Measurements from ENCODE around the gene ANP32D.
A peak's percentile ranks its signal among the peaks of the same experiment; 100 is the strongest.
"Not testable (repeated sequence)": the region's sequence is repeated elsewhere in the genome, so short reads cannot be mapped to it uniquely, and the experiment has no call there.

ANP32D gene

GRCh38 chr12:48472259-48472658 is at the start of gene ANP32D:
ANP32D (plus strand) TSS chr12:48472559; CDS start chr12:48472665, 106 bp downstream.
- DNase-seq (ENCODE audit: low spot score): no peak

GRCh38 chr12:48423171-48423570 is 49.2 kb upstream of the ANP32D start:
- DNase-seq (ENCODE audit: low spot score): no peak

GRCh38 chr12:48424644-48425043 is 47.7 kb upstream of the ANP32D start:
- no peak for DNase-seq (ENCODE audit: low spot score)

- not testable (repeated sequence) for DNase-seq (ENCODE audit: low spot score)
Observed at GRCh38 chr12:48434016-48434415, 38.3 kb upstream of the ANP32D start.

- DNase-seq (ENCODE audit: low spot score): peak; percentile 66
Observed at GRCh38 chr12:48441069-48441468, 31.3 kb upstream of the ANP32D start.

- DNase-seq (ENCODE audit: low spot score): peak; percentile 59
Observed at GRCh38 chr12:48442179-48442847, 30.0 kb upstream of the ANP32D start.

GRCh38 chr12:48445538-48445937 is 26.8 kb upstream of the ANP32D start:
- no peak for DNase-seq (ENCODE audit: low spot score)

GRCh38 chr12:48446161-48446776 is 26.1 kb upstream of the ANP32D start:
- DNase-seq (ENCODE audit: low spot score): no peak

- DNase-seq (ENCODE audit: low spot score): no peak
Observed at GRCh38 chr12:48447755-48448154, 24.6 kb upstream of the ANP32D start.

- DNase-seq (ENCODE audit: low spot score): no peak
Observed at GRCh38 chr12:48451372-48451771, 21.0 kb upstream of the ANP32D start.

- DNase-seq (ENCODE audit: low spot score): not testable (repeated sequence)
Observed at GRCh38 chr12:48452961-48453360, 19.4 kb upstream of the ANP32D start.

GRCh38 chr12:48454667-48455066 is 17.7 kb upstream of the ANP32D start:
- DNase-seq (ENCODE audit: low spot score): no peak

- no peak for DNase-seq (ENCODE audit: low spot score)
Observed at GRCh38 chr12:48455116-48455515, 17.2 kb upstream of the ANP32D start.

GRCh38 chr12:48459259-48459658 is 13.1 kb upstream of the ANP32D start:
- DNase-seq (ENCODE audit: low spot score): no peak

- DNase-seq (ENCODE audit: low spot score): not testable (repeated sequence)
Observed at GRCh38 chr12:48469027-48469426, 3.3 kb upstream of the ANP32D start.

- no peak for DNase-seq (ENCODE audit: low spot score)
Observed at GRCh38 chr12:48473061-48473460, 702 bp downstream of the ANP32D start.

- DNase-seq (ENCODE audit: low spot score): not testable (repeated sequence)
Observed at GRCh38 chr12:48474497-48474896, 2.1 kb downstream of the ANP32D start.

GRCh38 chr12:48482198-48482597 is 9.8 kb downstream of the ANP32D start, which contains the start of gene C12orf54:
C12orf54 (plus strand) TSS chr12:48482498; CDS start chr12:48483297, 799 bp downstream.
- no peak for DNase-seq (ENCODE audit: low spot score)

GRCh38 chr12:48482930-48483329 is 10.6 kb downstream of the ANP32D start:
- DNase-seq (ENCODE audit: low spot score): no peak

GRCh38 chr12:48486261-48486660 is 13.9 kb downstream of the ANP32D start:
- DNase-seq (ENCODE audit: low spot score): no peak

- no peak for DNase-seq (ENCODE audit: low spot score)
Observed at GRCh38 chr12:48486679-48487078, 14.3 kb downstream of the ANP32D start.

- DNase-seq (ENCODE audit: low spot score): no peak
Observed at GRCh38 chr12:48489012-48489411, 16.7 kb downstream of the ANP32D start.

- DNase-seq (ENCODE audit: low spot score): not testable (repeated sequence)
Observed at GRCh38 chr12:48489456-48489855, 17.1 kb downstream of the ANP32D start.

GRCh38 chr12:48500281-48500680 is 27.9 kb downstream of the ANP32D start:
- not testable (repeated sequence) for DNase-seq (ENCODE audit: low spot score)
